Mucosa of gallbladder (tissue), 1 donor: ENCODE data around the gene INSC. TPM values are rescaled to one million over a fixed set of nuclear protein-coding genes. Genes with fewer than 3 reads are reported as not detected.

ENCODE experiments used
- DNase-seq: peaks from one replicate; pipeline ENCODE4 v3.0.0-alpha.2; 2020; ENCODE audit warnings: low spot score
- total RNA-seq: library from RNA; stranded (reverse); gene quantifications from one replicate; pipeline ENCODE4 v1.2.1, GENCODE V29; 2021
- donor health status: DM: no; HTN: no; CAD: no.

Gene INSC
- total RNA-seq, 1 donor from 2014 or later, result 1.2 TPM

GRCh38 chr11:15189189-15189588 lies 74.5 kb downstream of the INSC start:
- no peak for DNase-seq

- no peak for DNase-seq
These were observed 75.1 kb downstream of the INSC start for GRCh38 chr11:15189641-15190365.

GRCh38 chr11:15190611-15191010 lies 75.9 kb downstream of the INSC start:
- DNase-seq, result no peak

- DNase-seq, result no peak
These were observed 77.4 kb downstream of the INSC start for GRCh38 chr11:15192005-15192556.

GRCh38 chr11:15194671-15195415 lies 80.1 kb downstream of the INSC start:
- no peak for DNase-seq

- DNase-seq, result peak; percentile 37
These were observed 80.9 kb downstream of the INSC start for GRCh38 chr11:15195454-15196200.

GRCh38 chr11:15196704-15197103 lies 82.0 kb downstream of the INSC start:
- no peak for DNase-seq

- DNase-seq, result no peak
These were observed 83.0 kb downstream of the INSC start for GRCh38 chr11:15197696-15198095.

- no peak for DNase-seq
These were observed 83.6 kb downstream of the INSC start for GRCh38 chr11:15198284-15198683.

GRCh38 chr11:15199693-15200092 lies 85.0 kb downstream of the INSC start:
- peak; percentile 49 for DNase-seq

- no peak for DNase-seq
These were observed 86.0 kb downstream of the INSC start for GRCh38 chr11:15200696-15201095.

- DNase-seq, result no peak
These were observed 86.9 kb downstream of the INSC start for GRCh38 chr11:15201586-15201985.

GRCh38 chr11:15202626-15203025 lies 87.9 kb downstream of the INSC start:
- no peak for DNase-seq

GRCh38 chr11:15204711-15205110 lies 90.0 kb downstream of the INSC start:
- DNase-seq, result no peak

- DNase-seq, result no peak
These were observed 92.1 kb downstream of the INSC start for GRCh38 chr11:15206791-15207190.

GRCh38 chr11:15208378-15209222 lies 93.9 kb downstream of the INSC start:
- DNase-seq, result peak; percentile 76

- DNase-seq, result no peak
These were observed 98.2 kb downstream of the INSC start for GRCh38 chr11:15212876-15213275.

GRCh38 chr11:15213471-15214231 lies 98.9 kb downstream of the INSC start:
- DNase-seq, result peak; percentile 17

GRCh38 chr11:15215005-15215404 lies 100.3 kb downstream of the INSC start:
- no peak for DNase-seq

GRCh38 chr11:15216678-15217077 lies 102.0 kb downstream of the INSC start:
- no peak for DNase-seq

GRCh38 chr11:15217416-15217815 lies 102.7 kb downstream of the INSC start:
- DNase-seq, result no peak
